HL-60 (cell line): ENCODE results near the gene RHNO1.

Source experiments
- DNase-seq, 2 experiments: peaks; one replicate each; pipeline ENCODE4 v3.0.0-alpha.2; 2010 to 2020; ENCODE audit warnings: low read depth in 1 of 2, low spot score in 1 of 2
- H3K27ac ChIP-seq: fragments of 250-450 bp; sonication (Bioruptor Pico); replicated peaks from 2 replicates; pipeline ENCODE4 v1.5.1; 2020; ENCODE audit warnings: mild to moderate bottlenecking, moderate library complexity
- H3K27me3 ChIP-seq: fragments of 250-450 bp; sonication (Bioruptor Pico); 2 replicates; pipeline ENCODE4 v1.5.1; 2021; ENCODE audit warnings: mild to moderate bottlenecking, moderate library complexity; ENCODE audit not compliant: insufficient read depth, poor library complexity, severe bottlenecking
- H3K4me3 ChIP-seq: replicated peaks from 2 replicates; pipeline ENCODE4 v1.5.1; 2011; ENCODE audit warnings: mild to moderate bottlenecking, control low read depth, low read length; ENCODE audit not compliant: insufficient read depth
- GABPA ChIP-seq: IDR thresholded peaks from 2 replicates; pipeline ENCODE4 v1.6.1; 2012; ENCODE audit warnings: low read depth
- POLR2AphosphoS5 ChIP-seq: IDR thresholded peaks from 2 replicates; pipeline ENCODE4 v1.6.1; 2012; ENCODE audit warnings: low read depth
- SPI1 ChIP-seq: IDR thresholded peaks from 2 replicates; pipeline ENCODE4 v1.6.1; 2012; ENCODE audit warnings: low read depth, mild to moderate bottlenecking, borderline replicate concordance
- TF ChIP-seq, protein P1 (sequence below): IDR thresholded peaks from 2 replicates; pipeline ENCODE4 v1.6.1; 2012; ENCODE audit warnings: low read depth; ENCODE audit not compliant: insufficient replicate concordance
- TF ChIP-seq, protein P2 (sequence below): IDR thresholded peaks from one replicate; pipeline ENCODE4 v1.5.1; 2011; ENCODE audit warnings: low read length, control low read depth, inconsistent platforms; ENCODE audit not compliant: insufficient read depth

RHNO1 gene

DNA sequence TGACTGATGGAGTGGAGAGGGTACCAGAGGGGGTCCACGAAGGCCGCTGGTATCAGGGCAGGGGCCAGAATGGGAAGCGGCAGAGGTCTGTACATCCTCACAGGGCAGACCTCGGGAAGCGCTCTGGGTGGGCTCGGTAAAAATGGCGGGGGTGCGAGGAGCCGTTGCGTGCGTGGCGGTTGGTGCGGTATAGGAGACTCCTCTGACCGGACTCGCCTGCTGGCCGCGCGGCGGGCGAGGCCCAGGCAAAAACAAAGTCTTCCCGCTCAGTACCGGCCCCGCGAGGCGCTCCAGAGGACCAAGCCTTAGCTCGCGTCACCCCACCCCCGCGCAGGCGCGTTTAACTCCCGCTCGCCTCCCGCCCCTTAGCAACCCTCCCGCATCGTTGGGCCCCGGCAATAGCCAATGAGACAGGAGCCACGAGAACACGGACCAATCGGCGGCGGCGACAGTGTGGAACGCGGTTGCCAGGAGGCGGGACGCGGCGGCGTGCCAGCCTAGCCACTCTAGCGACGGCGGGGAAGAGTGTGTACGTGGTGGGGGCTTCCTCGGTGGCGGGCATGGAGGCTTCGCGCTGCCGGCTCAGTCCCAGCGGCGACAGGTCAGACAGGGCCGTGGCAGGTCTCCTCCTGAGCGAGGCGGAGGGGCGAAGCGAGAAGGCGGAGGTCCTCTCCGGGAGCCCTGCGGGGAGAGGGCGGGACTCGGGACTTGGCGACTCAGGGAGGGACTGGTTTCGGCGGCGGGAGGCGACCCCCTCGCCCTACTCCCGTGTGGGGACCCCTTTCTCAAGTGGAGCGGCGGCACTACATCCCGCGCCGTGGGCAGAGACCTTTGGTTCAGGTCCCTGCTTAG lies 13.6 kb downstream of the RHNO1 start, which contains the start of gene TULP3:
TSS of gene TULP3 (plus strand) at position 504 of the 852 bp plus-strand sequence. CDS start at position 561, 57 bp downstream.
- H3K4me3 ChIP-seq: peak within 1 kb of the TSS; percentile 89
- peak; percentile 82 to 96 for DNase-seq
- no peak within 1 kb of the TSS for H3K27ac ChIP-seq
- TF ChIP-seq POLR2AphosphoS5 (no peak), SPI1 (no peak), GABPA (no peak)
- TF ChIP-seq, protein P1, sequence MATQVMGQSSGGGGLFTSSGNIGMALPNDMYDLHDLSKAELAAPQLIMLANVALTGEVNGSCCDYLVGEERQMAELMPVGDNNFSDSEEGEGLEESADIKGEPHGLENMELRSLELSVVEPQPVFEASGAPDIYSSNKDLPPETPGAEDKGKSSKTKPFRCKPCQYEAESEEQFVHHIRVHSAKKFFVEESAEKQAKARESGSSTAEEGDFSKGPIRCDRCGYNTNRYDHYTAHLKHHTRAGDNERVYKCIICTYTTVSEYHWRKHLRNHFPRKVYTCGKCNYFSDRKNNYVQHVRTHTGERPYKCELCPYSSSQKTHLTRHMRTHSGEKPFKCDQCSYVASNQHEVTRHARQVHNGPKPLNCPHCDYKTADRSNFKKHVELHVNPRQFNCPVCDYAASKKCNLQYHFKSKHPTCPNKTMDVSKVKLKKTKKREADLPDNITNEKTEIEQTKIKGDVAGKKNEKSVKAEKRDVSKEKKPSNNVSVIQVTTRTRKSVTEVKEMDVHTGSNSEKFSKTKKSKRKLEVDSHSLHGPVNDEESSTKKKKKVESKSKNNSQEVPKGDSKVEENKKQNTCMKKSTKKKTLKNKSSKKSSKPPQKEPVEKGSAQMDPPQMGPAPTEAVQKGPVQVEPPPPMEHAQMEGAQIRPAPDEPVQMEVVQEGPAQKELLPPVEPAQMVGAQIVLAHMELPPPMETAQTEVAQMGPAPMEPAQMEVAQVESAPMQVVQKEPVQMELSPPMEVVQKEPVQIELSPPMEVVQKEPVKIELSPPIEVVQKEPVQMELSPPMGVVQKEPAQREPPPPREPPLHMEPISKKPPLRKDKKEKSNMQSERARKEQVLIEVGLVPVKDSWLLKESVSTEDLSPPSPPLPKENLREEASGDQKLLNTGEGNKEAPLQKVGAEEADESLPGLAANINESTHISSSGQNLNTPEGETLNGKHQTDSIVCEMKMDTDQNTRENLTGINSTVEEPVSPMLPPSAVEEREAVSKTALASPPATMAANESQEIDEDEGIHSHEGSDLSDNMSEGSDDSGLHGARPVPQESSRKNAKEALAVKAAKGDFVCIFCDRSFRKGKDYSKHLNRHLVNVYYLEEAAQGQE: no peak
- TF ChIP-seq, protein P2, sequence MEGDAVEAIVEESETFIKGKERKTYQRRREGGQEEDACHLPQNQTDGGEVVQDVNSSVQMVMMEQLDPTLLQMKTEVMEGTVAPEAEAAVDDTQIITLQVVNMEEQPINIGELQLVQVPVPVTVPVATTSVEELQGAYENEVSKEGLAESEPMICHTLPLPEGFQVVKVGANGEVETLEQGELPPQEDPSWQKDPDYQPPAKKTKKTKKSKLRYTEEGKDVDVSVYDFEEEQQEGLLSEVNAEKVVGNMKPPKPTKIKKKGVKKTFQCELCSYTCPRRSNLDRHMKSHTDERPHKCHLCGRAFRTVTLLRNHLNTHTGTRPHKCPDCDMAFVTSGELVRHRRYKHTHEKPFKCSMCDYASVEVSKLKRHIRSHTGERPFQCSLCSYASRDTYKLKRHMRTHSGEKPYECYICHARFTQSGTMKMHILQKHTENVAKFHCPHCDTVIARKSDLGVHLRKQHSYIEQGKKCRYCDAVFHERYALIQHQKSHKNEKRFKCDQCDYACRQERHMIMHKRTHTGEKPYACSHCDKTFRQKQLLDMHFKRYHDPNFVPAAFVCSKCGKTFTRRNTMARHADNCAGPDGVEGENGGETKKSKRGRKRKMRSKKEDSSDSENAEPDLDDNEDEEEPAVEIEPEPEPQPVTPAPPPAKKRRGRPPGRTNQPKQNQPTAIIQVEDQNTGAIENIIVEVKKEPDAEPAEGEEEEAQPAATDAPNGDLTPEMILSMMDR: no peak
- peaks cover 3% of the 10 kb centered on the region for H3K27me3 ChIP-seq

DNA sequence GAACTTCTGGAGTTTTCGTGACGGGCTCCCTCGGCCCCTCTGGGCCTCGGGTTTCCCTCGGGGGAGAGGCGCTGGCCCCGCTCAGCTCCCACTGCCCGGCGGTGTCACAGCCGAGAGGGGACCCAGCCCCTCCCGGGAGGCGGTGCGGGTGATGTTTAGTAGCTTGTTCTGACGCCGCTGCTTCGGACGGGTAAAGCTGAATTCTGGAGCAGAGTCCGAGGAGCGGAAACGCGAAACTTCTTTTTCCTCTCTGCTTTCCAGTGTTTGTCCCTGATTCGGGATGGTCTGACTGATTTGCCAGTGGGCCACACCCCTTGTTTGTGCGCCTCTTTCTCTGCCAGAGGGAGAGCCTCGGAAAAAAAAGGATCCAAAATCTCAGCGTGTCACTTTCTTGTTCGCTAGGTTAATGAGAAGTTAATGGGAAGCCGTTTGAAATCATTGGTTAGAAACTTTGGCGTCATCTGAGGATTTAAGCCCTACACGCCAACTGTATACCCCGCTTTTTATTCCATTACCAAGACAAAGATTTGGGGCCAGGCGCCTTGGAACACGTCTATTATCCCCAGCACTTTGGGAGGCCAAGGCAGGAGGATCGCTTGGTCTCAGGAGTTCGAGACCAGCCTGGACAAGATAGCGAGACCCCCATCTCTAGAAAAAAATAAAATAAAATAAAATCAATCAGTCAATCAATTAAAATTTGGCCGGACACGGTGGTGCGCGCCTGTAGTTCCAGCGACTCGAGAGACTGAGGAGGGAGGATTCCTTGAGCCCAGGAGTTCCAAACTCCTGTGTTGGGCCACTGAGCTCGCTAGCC lies 14.4 kb downstream of the RHNO1 start:
- DNase-seq: no peak
- no peak overlapping the region for H3K27ac ChIP-seq

DNA sequence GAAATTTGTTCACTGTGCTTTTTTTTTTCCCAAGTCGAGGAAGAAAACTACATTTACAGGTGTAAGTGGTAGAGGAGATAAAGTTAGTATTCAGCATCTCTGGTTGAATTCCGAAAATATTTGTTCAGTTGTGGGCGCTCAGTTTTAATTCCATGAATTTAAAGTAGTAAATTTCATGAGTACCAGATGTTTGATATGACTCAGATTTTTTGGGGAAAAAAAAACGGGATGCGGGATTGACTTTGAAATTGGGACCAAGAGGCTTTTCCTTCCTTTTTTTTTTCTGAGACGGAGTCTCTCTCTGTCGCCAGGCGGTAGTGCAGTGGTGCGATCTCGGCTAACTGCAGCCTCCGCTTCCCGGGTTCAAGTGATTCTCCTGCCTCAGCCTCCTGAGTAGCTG lies 15.2 kb downstream of the RHNO1 start:
- TF ChIP-seq, protein P1: no peak
- TF ChIP-seq SPI1: no peak
- no peak for TF ChIP-seq POLR2AphosphoS5
- TF ChIP-seq GABPA: no peak
- TF ChIP-seq, protein P2: no peak
- Histone ChIP-seq H3K4me3 (no peak overlapping the region), H3K27me3 (peaks cover 3% of the 10 kb centered on the region), H3K27ac (no peak overlapping the region)
- DNase-seq: no peak

More for the DNA sequence above, 14.4 kb downstream of the RHNO1 start:
- TF ChIP-seq POLR2AphosphoS5 (no peak), GABPA (no peak), SPI1 (no peak)
- TF ChIP-seq, protein P2: no peak
- TF ChIP-seq, protein P1: no peak
- H3K4me3 ChIP-seq: peak overlapping the region; percentile 89
- H3K27me3 ChIP-seq: peaks cover 3% of the 10 kb centered on the region
